HepG2 (cell line): ENCODE measurements around the gene SEMA3B. TPM values are rescaled to one million over a fixed set of nuclear protein-coding genes. Genes with fewer than 3 reads are reported as not detected.

Experiments used
- ATAC-seq: fragments of 200-7000 bp; cut with Tn5 transposase; 3 replicates; pipeline ENCODE4 v1.9.1; 2020; ENCODE audit warnings: mild to moderate bottlenecking, moderate library complexity
- BruUV-seq: library from RNA; stranded (reverse); fragments of 400-500 nt; replicated peaks from 2 replicates; lab custom pipeline; 2021; lab: Mats Ljungman, UMichigan
- CTCF ChIA-PET: fragments of 300-600 bp; formaldehyde crosslinking; extraction: SDS; loops from one replicate; lab custom pipeline; 2021; ENCODE audit warnings: low total read pairs, inconsistent platforms, low intra/inter-chr PET ratio; lab: Yijun Ruan, JAX
- POLR2A ChIA-PET: fragments of 350-600 bp; sonication (Branson Sonifier 250); formaldehyde crosslinking; loops from one replicate; lab custom pipeline; 2020; ENCODE audit warnings: antibody characterized with exemption, inconsistent platforms; lab: Yijun Ruan, JAX
- DNase-seq: peaks from one replicate; pipeline ENCODE4 v3.0.0-alpha.2; 2015; ENCODE audit warnings: low spot score
- FAIRE-seq: peaks from 3 replicates; lab custom pipeline; 2011; peaks lifted over from hg19 to GRCh38; lab: Jason Lieb, UNC
- H2AFZ ChIP-seq: one replicate; pipeline ENCODE4 v1.6.1; 2011; ENCODE audit warnings: low read length, inconsistent platforms
- H3K27ac ChIP-seq: fragments of 300-600 bp; 3 replicates; pipeline ENCODE4 v1.8.0; 2011; ENCODE audit warnings: mixed run types, mild to moderate bottlenecking, mixed read lengths, low read length, inconsistent platforms; ENCODE audit not compliant: insufficient read depth; ENCODE audit errors: extremely low read length
- H3K27me3 ChIP-seq, 2 experiments: fragments of 200-600 bp in 1 of 2; 2 replicates in 1 of 2; 3 replicates in 1 of 2; pipeline versions ENCODE4 v1.6.0 to v1.8.0; 2011; ENCODE audit warnings: low read length in 2 of 2, mild to moderate bottlenecking in 2 of 2, moderate library complexity in 2 of 2, inconsistent platforms in 1 of 2; ENCODE audit not compliant: insufficient read depth in 2 of 2, control insufficient read depth in 1 of 2
- H3K36me3 ChIP-seq, 2 experiments: fragments of 200-600 bp in 1 of 2; replicated peaks in 1 of 2; 2 replicates in 1 of 2; 3 replicates in 1 of 2; pipeline versions ENCODE4 v1.5.1 to v1.8.0; 2011; ENCODE audit warnings: low read length in 2 of 2, inconsistent platforms in 1 of 2; ENCODE audit not compliant: insufficient read depth in 2 of 2, control insufficient read depth in 1 of 2
- H3K4me1 ChIP-seq: 2 replicates; pipeline ENCODE4 v1.5.1; 2012; ENCODE audit warnings: low read length, inconsistent platforms; ENCODE audit not compliant: insufficient read depth
- H3K4me2 ChIP-seq: 2 replicates; pipeline ENCODE4 v1.6.0; 2011; ENCODE audit warnings: low read depth, low read length, inconsistent platforms
- H3K4me3 ChIP-seq, 3 experiments: fragments of 200-600 bp in 1 of 3; sonication (generic), shearing (Covaris generic) in 1 of 3; replicated peaks in 1 of 3; 2 replicates each; pipeline ENCODE4 v1.5.1; 2011 to 2016; ENCODE audit warnings: low read length in 3 of 3, inconsistent platforms in 2 of 3, low read depth in 2 of 3, mild to moderate bottlenecking in 2 of 3, control low read depth in 1 of 3, mixed read lengths in 1 of 3; ENCODE audit not compliant: insufficient read depth in 1 of 3
- H3K79me2 ChIP-seq: one replicate; pipeline ENCODE4 v1.6.1; 2011; ENCODE audit warnings: low read length, inconsistent platforms; ENCODE audit not compliant: insufficient read depth
- H3K9ac ChIP-seq: 2 replicates; pipeline ENCODE4 v1.6.0; 2011; ENCODE audit warnings: mild to moderate bottlenecking, low read depth, low read length, inconsistent platforms; ENCODE audit not compliant: insufficient read depth
- H3K9me3 ChIP-seq: 2 replicates; pipeline ENCODE4 v1.5.1; 2012; ENCODE audit warnings: mild to moderate bottlenecking, low read length
- H4K20me1 ChIP-seq: 2 replicates; pipeline ENCODE4 v1.6.0; 2011; ENCODE audit warnings: inconsistent platforms, mild to moderate bottlenecking, low read length, moderate library complexity; ENCODE audit not compliant: insufficient read depth
- CTCF ChIP-seq: sonication (generic); formaldehyde crosslinking; IDR thresholded peaks from 2 replicates; pipeline ENCODE4 v1.5.0; 2020; ENCODE audit warnings: mild to moderate bottlenecking, missing genetic modification reagents, moderate library complexity
- DMTF1 ChIP-seq: sonication (generic); formaldehyde crosslinking; IDR thresholded peaks from 2 replicates; pipeline ENCODE4 v1.4.0; 2020; ENCODE audit warnings: mild to moderate bottlenecking, missing genetic modification reagents
- FOXC1 ChIP-seq: sonication (generic); formaldehyde crosslinking; IDR thresholded peaks from 2 replicates; pipeline ENCODE4 v1.8.0; 2022; ENCODE audit warnings: mild to moderate bottlenecking, missing genetic modification reagents, borderline replicate concordance
- FOXJ3 ChIP-seq: sonication (generic); formaldehyde crosslinking; IDR thresholded peaks from 2 replicates; pipeline ENCODE4 v1.4.0; 2020; ENCODE audit warnings: missing genetic modification reagents, mild to moderate bottlenecking, borderline replicate concordance
- MTA1 ChIP-seq: sonication (generic); formaldehyde crosslinking; IDR thresholded peaks from 2 replicates; pipeline ENCODE4 v1.4.0; 2020; ENCODE audit warnings: missing genetic modification reagents, mild to moderate bottlenecking, borderline replicate concordance
- PAXIP1 ChIP-seq: sonication (generic); formaldehyde crosslinking; conservative IDR thresholded peaks from 2 replicates; pipeline ENCODE4 v1.4.0; 2020; ENCODE audit warnings: mild to moderate bottlenecking, missing genetic modification reagents, moderate library complexity
- RAD21 ChIP-seq: fragments of 450-650 bp; formaldehyde crosslinking; IDR thresholded peaks from 2 replicates; pipeline ENCODE4 v1.5.0; 2020; ENCODE audit warnings: mild to moderate bottlenecking
- SMC3 ChIP-seq: IDR thresholded peaks from 2 replicates; pipeline ENCODE4 v1.6.1; 2011; ENCODE audit warnings: low read length, improper control_type of control experiment
- TCF7 ChIP-seq: sonication (generic); IDR thresholded peaks from 2 replicates; pipeline ENCODE4 v1.6.1; 2016; ENCODE audit warnings: antibody characterized with exemption, low read depth
- WGBS: methylation state at CpG from one replicate; pipeline ENCODE4 v1.1.6; 2017; ENCODE audit warnings: low lambda C conversion rate; 5-methylcytosine and 5-hydroxymethylcytosine counted together
- in situ Hi-C: cut with HindIII; loops from 2 replicates; pipeline ENCODE4 v1.10.0; 2017; ENCODE audit warnings: low pct_unique_long_range_greater_than_20kb; ENCODE audit not compliant: extremely low pct_ligation_motif_present
- intact Hi-C: fragments of 100-400 bp; cut with micrococcal nuclease; formaldehyde crosslinking; loops from one replicate; pipeline ENCODE4 v1.10.0; 2022; ENCODE audit not compliant: unreplicated experiment
- polyA plus RNA-seq, 8 experiments: library from polyadenylated mRNA; depleted of rRNA in 3 of 8; stranded (reverse) in 7 of 8; unstranded in 1 of 8; fragments of >200 nt; fragmentation: Illumina TruSeq in 4 of 8; extraction: Trizol in 4 of 8; gene quantifications; 2 replicates each; pipeline versions ENCODE4 v1.2.1 to v1.2.3, GENCODE V29; 2011 to 2016; ENCODE audit warnings: low read depth in 4 of 8, missing spikeins in 1 of 8, mixed read lengths in 1 of 8; ENCODE audit not compliant: insufficient read depth in 1 of 8
- total RNA-seq, 5 experiments: library from RNA; depleted of rRNA; stranded (reverse); fragments of >200 nt; fragmentation: Illumina TruSeq; extraction: Trizol; gene quantifications; 2 replicates each; pipeline ENCODE4 v1.2.3, GENCODE V29; 2016; ENCODE audit warnings: low read depth in 1 of 5
- TF ChIP-seq, protein P1 (sequence below): IDR thresholded peaks from 2 replicates; pipeline ENCODE4 v1.6.1; 2016; ENCODE audit warnings: mild to moderate bottlenecking
- TF ChIP-seq, protein P2 (sequence below): sonication (generic); formaldehyde crosslinking; IDR thresholded peaks from 2 replicates; pipeline ENCODE4 v1.4.0; 2020; ENCODE audit warnings: missing genetic modification reagents, mild to moderate bottlenecking, borderline replicate concordance

Gene SEMA3B
- total and polyA plus RNA-seq, 2 of the 13 experiments (the other 11 are each of a cell fraction or from before 2014, with no cell fraction given), result 93.2 to 158 TPM

- TF ChIP-seq RAD21 (CRISPR knock-in tag), result no peak
Observed at GRCh38 chr3:50222169-50222528, 46.8 kb upstream of the SEMA3B start (continued).

- intact Hi-C loops (loop anchor here (5.0 kb wide), 1 partner anchor 48 kb away; no protein-coding TSS in a partner anchor), in situ Hi-C loops (loop anchor here (5.0 kb wide), 2 partner anchors 32 to 48 kb away; partner anchors contain the start of gene GNAT1)
- no peak overlapping the region for H3K9ac ChIP-seq
- CTCF ChIA-PET, result interaction anchor here (0.8 to 9.0 kb wide), 2 partner anchors 31 to 48 kb away, joined by 3 to 265 read pairs; partner anchors contain the start of gene GNAT1
- H2AFZ ChIP-seq, result no peak overlapping the region
- no TSS peak for BruUV-seq
- peaks cover 84% of the 10 kb centered on the region for H3K4me1 ChIP-seq
- DNase-seq (no peak), ATAC-seq (no peak), FAIRE-seq (no peak)
- H3K9me3 ChIP-seq, result no peaks in the 10 kb centered on the region
- peak overlapping the region; percentile 44 for H3K4me2 ChIP-seq
- no peaks in the 10 kb centered on the region for H3K79me2 ChIP-seq
- H3K4me3 ChIP-seq, result peak overlapping the region in 1 of 3 experiments; percentile 40; a peak in 1 of 6 replicates
- H3K36me3 ChIP-seq, result peaks cover 2 to 6% of the 10 kb centered on the region in 2 experiments; a peak in 3 of 5 replicates
- no peaks in the 10 kb centered on the region for H3K27me3 ChIP-seq
- POLR2A ChIA-PET, result interaction anchor here (0.7 to 7.3 kb wide), 7 partner anchors 11 to 267 kb away, joined by 4 to 117 read pairs (median 5); partner anchors contain the start of gene GNAI2
- WGBS, result 16% methylated on average over 5 of the region's 5 CpGs
- H4K20me1 ChIP-seq, result no peaks in the 10 kb centered on the region
- no peak overlapping the region for H3K27ac ChIP-seq
- TF ChIP-seq FOXJ3 (CRISPR knock-in tag) (no peak), TCF7 (0 out of 2 replicates have a peak, but pooled peaks have one; percentile 41), CTCF (CRISPR knock-in tag) (peak; percentile 36), SMC3 (0 out of 2 replicates have a peak, but pooled peaks have one; percentile 9), FOXC1 (CRISPR knock-in tag) (0 out of 2 replicates have a peak, but pooled peaks have one; percentile 28), DMTF1 (CRISPR knock-in tag) (no peak), PAXIP1 (0 out of 2 replicates have a peak, but pooled peaks have one; percentile 16), MTA1 (CRISPR knock-in tag) (no peak)
- TF ChIP-seq, protein P1, sequence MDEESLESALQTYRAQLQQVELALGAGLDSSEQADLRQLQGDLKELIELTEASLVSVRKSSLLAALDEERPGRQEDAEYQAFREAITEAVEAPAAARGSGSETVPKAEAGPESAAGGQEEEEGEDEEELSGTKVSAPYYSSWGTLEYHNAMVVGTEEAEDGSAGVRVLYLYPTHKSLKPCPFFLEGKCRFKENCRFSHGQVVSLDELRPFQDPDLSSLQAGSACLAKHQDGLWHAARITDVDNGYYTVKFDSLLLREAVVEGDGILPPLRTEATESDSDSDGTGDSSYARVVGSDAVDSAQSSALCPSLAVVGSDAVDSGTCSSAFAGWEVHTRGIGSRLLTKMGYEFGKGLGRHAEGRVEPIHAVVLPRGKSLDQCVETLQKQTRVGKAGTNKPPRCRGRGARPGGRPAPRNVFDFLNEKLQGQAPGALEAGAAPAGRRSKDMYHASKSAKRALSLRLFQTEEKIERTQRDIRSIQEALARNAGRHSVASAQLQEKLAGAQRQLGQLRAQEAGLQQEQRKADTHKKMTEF (CRISPR knock-in tag), result 0 out of 2 replicates have a peak, but pooled peaks have one; percentile 22
- TF ChIP-seq, protein P2, sequence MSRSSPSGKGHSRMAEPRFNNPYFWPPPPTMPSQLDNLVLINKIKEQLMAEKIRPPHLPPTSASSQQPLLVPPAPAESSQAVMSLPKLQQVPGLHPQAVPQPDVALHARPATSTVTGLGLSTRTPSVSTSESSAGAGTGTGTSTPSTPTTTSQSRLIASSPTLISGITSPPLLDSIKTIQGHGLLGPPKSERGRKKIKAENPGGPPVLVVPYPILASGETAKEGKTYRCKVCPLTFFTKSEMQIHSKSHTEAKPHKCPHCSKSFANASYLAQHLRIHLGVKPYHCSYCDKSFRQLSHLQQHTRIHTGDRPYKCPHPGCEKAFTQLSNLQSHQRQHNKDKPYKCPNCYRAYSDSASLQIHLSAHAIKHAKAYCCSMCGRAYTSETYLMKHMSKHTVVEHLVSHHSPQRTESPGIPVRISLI (CRISPR knock-in tag), result peak; percentile 76; the same call in 1 of the 2 replicates
Observed at GRCh38 chr3:50224639-50225038, 44.3 kb upstream of the SEMA3B start.
